HG02943 (cell line): Measurements from ENCODE around the gene OBP2A.
"Not testable (repeated sequence)": the region's sequence is repeated elsewhere in the genome, so short reads cannot be mapped to it uniquely, and the experiment has no call there.

Source experiments
- ATAC-seq: cut with Tn5 transposase; IDR thresholded peaks from one replicate; pipeline ENCODE4 v1.9.1; 2021; ENCODE audit warnings: mild to moderate bottlenecking, low read depth, moderate library complexity; ENCODE audit not compliant: unreplicated experiment

OBP2A gene

GRCh38 chr9:135509458-135509857, 36.5 kb upstream of the OBP2A start:
- ATAC-seq: no peak

- ATAC-seq: no peak
Observed at GRCh38 chr9:135512241-135512603, 33.7 kb upstream of the OBP2A start.

- no peak for ATAC-seq
Observed at GRCh38 chr9:135512904-135513303, 33.0 kb upstream of the OBP2A start.

- no peak for ATAC-seq
Observed at GRCh38 chr9:135513351-135513846, 32.5 kb upstream of the OBP2A start.

- not testable (repeated sequence) for ATAC-seq
Observed at GRCh38 chr9:135513906-135514305, 32.0 kb upstream of the OBP2A start.

- ATAC-seq: no peak
Observed at GRCh38 chr9:135514342-135515082, 31.4 kb upstream of the OBP2A start.

- no peak for ATAC-seq
Observed at GRCh38 chr9:135515083-135515951, 30.6 kb upstream of the OBP2A start.

GRCh38 chr9:135516132-135516860, 29.6 kb upstream of the OBP2A start:
- ATAC-seq: no peak

GRCh38 chr9:135517407-135517822, 28.5 kb upstream of the OBP2A start:
- ATAC-seq: no peak

- no peak for ATAC-seq
Observed at GRCh38 chr9:135519179-135519971, 26.6 kb upstream of the OBP2A start.

- no peak for ATAC-seq
Observed at GRCh38 chr9:135520916-135521607, 24.9 kb upstream of the OBP2A start, which contains the start of gene LCN1. TSS of gene LCN1 (plus strand) at chr9:135521440. CDS start at chr9:135521498, 58 bp downstream.

GRCh38 chr9:135521608-135522095, 24.3 kb upstream of the OBP2A start:
- no peak for ATAC-seq

- ATAC-seq: no peak
Observed at GRCh38 chr9:135522137-135522877, 23.6 kb upstream of the OBP2A start.

GRCh38 chr9:135522931-135523330, 23.0 kb upstream of the OBP2A start:
- ATAC-seq: no peak

GRCh38 chr9:135523521-135524129, 22.3 kb upstream of the OBP2A start:
- ATAC-seq: no peak

GRCh38 chr9:135524130-135524861, 21.6 kb upstream of the OBP2A start:
- ATAC-seq: no peak

GRCh38 chr9:135525241-135526088, 20.5 kb upstream of the OBP2A start:
- ATAC-seq: no peak
